ENCODE measurements around the gene CEP112. TPM values are rescaled to one million over a fixed set of nuclear protein-coding genes. Genes with fewer than 3 reads are reported as not detected.

The CEP112 gene
- total and polyA plus RNA-seq, 9 of the 15 experiments (the other 6 are each of a cell fraction or from before 2014, with no cell fraction given), result 0.84 TPM; not detected in 8

GRCh38 chr17:65754630-65755029 lies 437.3 kb downstream of the CEP112 start:
- Histone ChIP-seq H2AFZ (ENCODE audit: low read depth, low read length) (no peak overlapping the region), H3K27ac (ENCODE audit: extremely low read depth, low read depth, low read length) (no peak overlapping the region), H3K4me1 (replicated peaks in 1 of 2; ENCODE audit: control insufficient read depth in 2 of 2, insufficient read depth in 2 of 2, low read length in 2 of 2) (no peaks in the 10 kb centered on the region), H3K79me2 (ENCODE audit: control insufficient read depth, insufficient read depth, low read length) (no peaks in the 10 kb centered on the region), H3K36me3 (ENCODE audit: control insufficient read depth, insufficient read depth, low read length) (no peaks in the 10 kb centered on the region), H4K20me1 (replicated peaks; ENCODE audit: control insufficient read depth, insufficient read depth, low read length) (no peaks in the 10 kb centered on the region), H3K9me3 (replicated peaks; ENCODE audit: control insufficient read depth, insufficient read depth, low read depth, low read length) (no peaks in the 10 kb centered on the region), H3K4me3 (no peak overlapping the region), H3K4me2 (ENCODE audit: insufficient read depth, low read length) (no peak overlapping the region), H3K9me1 (ENCODE audit: control insufficient read depth, insufficient read depth, low read length) (no peaks in the 10 kb centered on the region), H3K9ac (ENCODE audit: insufficient read depth in 1 of 2, low read depth in 2 of 2, low read length in 2 of 2) (no peak overlapping the region), H3K27me3 (ENCODE audit: control insufficient read depth in 2 of 2, insufficient read depth in 2 of 2, low read length in 2 of 2) (no peaks in the 10 kb centered on the region; a peak in 1 of 5 replicates)
- intact Hi-C loops (cut with micrococcal nuclease) (no loop called here), in situ Hi-C loops (cut with MboI) (no loop called here)
- ChIA-PET CTCF (ENCODE audit: low intra/inter-chr PET ratio) (no interaction called here), POLR2A (no interaction called here)
- DNase-seq (ENCODE audit: extremely low read depth in 1 of 4, low spot score in 3 of 4) (no peak), FAIRE-seq (no peak), ATAC-seq (no peak)
- WGBS (ENCODE audit: insufficient coverage, low coverage, missing lambda C conversion rate), result under 1% methylated on average over 7 of the region's 7 CpGs
- BruUV-seq (replicated peaks), result no TSS peak
- TF ChIP-seq ZBTB11 (CRISPR knock-in tag; IDR thresholded peaks at IDR 0.05), result 0 out of 6 replicates have a peak, but pooled peaks of 1 of the 3 experiments have one; percentile 26
- TF ChIP-seq OTX1 (CRISPR knock-in tag; IDR thresholded peaks at IDR 0.05), result no peak
